ENCODE measurements around the gene SLC25A33.
A peak's percentile ranks its signal among the peaks of the same experiment; 100 is the strongest.

Gene SLC25A33

GRCh38 chr1:9610548-9610947 lies 71.3 kb downstream of the SLC25A33 start:
- no peak for DNase-seq (ENCODE audit: extremely low read depth, low read depth)
- no peak for TF ChIP-seq CTCF (IDR thresholded peaks at IDR 0.05; ENCODE audit: low read depth, low read length)

GRCh38 chr1:9611716-9612115 lies 72.5 kb downstream of the SLC25A33 start:
- DNase-seq (ENCODE audit: extremely low read depth, low read depth): no peak
- TF ChIP-seq CTCF (IDR thresholded peaks at IDR 0.05; ENCODE audit: low read depth, low read length): no peak

GRCh38 chr1:9612162-9612845 lies 73.0 kb downstream of the SLC25A33 start:
- no peak for DNase-seq (ENCODE audit: extremely low read depth, low read depth)
- TF ChIP-seq CTCF (IDR thresholded peaks at IDR 0.05; ENCODE audit: low read depth, low read length): no peak

GRCh38 chr1:9612871-9613624 lies 73.8 kb downstream of the SLC25A33 start:
- TF ChIP-seq CTCF (IDR thresholded peaks at IDR 0.05; ENCODE audit: low read depth, low read length): no peak
- DNase-seq (ENCODE audit: extremely low read depth, low read depth): no peak

GRCh38 chr1:9613625-9614299 lies 74.5 kb downstream of the SLC25A33 start:
- no peak for TF ChIP-seq CTCF (IDR thresholded peaks at IDR 0.05; ENCODE audit: low read depth, low read length)
- DNase-seq (ENCODE audit: extremely low read depth, low read depth): no peak

- TF ChIP-seq CTCF (IDR thresholded peaks at IDR 0.05; ENCODE audit: low read depth, low read length): peak; percentile 61
- DNase-seq (ENCODE audit: extremely low read depth, low read depth): no peak
These were observed 76.2 kb downstream of the SLC25A33 start for GRCh38 chr1:9615316-9616063.
